ENCODE results near the gene WDR93. TPM values are rescaled to one million over a fixed set of nuclear protein-coding genes. Genes with fewer than 3 reads are reported as not detected.

Gene WDR93
- total RNA-seq (ENCODE audit: unreplicated experiment) = not detected
- long read RNA-seq = 0 reads

DNA sequence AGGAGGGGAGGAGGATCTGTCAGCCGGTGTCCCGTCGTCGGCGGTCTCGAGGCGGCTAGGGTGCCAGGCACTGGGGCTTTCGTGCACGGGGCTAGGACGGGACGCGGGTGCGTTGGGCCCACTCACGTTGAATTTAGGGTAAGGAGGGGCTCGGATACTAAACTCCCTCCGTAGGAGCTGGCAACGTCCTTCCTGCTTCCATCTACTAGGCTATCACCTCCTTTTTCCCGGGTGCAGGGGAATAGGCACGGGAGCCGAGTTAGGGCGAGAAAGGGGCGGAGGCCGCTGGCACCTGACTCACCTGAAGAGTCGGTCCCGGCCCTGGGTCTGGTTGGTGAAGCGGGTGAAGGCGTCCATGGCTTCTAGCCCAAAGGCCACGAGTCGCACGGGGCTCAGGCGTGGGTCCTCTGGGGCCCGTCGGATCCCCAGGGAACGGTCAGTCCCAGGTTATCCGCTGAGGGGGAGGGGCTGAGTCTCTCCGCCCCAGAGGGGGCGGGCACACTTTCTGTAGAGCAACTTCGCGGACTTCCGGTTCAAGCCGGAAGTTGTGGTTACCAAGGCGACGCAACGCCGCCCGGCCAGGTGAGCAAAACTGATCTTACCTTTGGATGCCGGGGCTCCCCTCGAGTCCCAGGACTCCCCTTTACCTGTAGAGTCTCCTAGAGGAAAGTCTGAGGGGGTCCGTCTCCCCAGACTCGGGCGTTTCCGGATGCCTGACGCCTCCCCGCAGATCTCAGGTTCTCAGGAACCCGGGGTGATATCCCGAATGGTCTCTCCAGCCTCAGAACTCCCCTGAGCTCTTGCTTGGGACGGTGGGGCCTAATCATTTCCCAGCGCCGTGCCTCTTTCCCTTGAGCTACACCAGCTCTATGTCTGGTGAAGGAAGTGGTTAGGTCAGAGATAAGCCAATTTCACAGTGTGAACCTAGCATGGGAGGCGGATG lies at the start of gene WDR93, which contains the start of gene PEX11A:
TSS of gene WDR93 (plus strand) at position 536 of the 943 bp plus-strand sequence. CDS start 10,936 bp downstream, outside the sequence.
TSS of gene PEX11A (minus strand) at position 479 of the 943 bp plus-strand sequence. CDS start at position 357, 122 bp downstream.
- H3K27me3 Mint-ChIP-seq (ENCODE audit: unreplicated experiment) = peaks cover 2% of the 10 kb centered on the region
- no peaks in the 10 kb centered on the region for H3K4me1 Mint-ChIP-seq (ENCODE audit: low read depth, unreplicated experiment)
- peak; percentile 62 for DNase-seq
- TF ChIP-seq, protein P1, sequence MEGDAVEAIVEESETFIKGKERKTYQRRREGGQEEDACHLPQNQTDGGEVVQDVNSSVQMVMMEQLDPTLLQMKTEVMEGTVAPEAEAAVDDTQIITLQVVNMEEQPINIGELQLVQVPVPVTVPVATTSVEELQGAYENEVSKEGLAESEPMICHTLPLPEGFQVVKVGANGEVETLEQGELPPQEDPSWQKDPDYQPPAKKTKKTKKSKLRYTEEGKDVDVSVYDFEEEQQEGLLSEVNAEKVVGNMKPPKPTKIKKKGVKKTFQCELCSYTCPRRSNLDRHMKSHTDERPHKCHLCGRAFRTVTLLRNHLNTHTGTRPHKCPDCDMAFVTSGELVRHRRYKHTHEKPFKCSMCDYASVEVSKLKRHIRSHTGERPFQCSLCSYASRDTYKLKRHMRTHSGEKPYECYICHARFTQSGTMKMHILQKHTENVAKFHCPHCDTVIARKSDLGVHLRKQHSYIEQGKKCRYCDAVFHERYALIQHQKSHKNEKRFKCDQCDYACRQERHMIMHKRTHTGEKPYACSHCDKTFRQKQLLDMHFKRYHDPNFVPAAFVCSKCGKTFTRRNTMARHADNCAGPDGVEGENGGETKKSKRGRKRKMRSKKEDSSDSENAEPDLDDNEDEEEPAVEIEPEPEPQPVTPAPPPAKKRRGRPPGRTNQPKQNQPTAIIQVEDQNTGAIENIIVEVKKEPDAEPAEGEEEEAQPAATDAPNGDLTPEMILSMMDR (IDR thresholded peaks at IDR 0.05; ENCODE audit: partially characterized antibody, unreplicated experiment) = no peak
- H3K36me3 Mint-ChIP-seq (ENCODE audit: unreplicated experiment) = no peaks in the 10 kb centered on the region
- H3K27ac Mint-ChIP-seq (ENCODE audit: unreplicated experiment) = no peak within 1 kb of the TSS
- H3K4me3 Mint-ChIP-seq (ENCODE audit: unreplicated experiment) = peak within 1 kb of the TSS; percentile 89
- H3K9me3 Mint-ChIP-seq (ENCODE audit: unreplicated experiment) = no peaks in the 10 kb centered on the region

GRCh38 chr15:89641053-89641452 lies 49.6 kb upstream of the WDR93 start:
- Mint-ChIP-seq H3K4me3 (ENCODE audit: unreplicated experiment) (no peak overlapping the region), H3K27ac (ENCODE audit: unreplicated experiment) (no peak overlapping the region), H3K4me1 (ENCODE audit: low read depth, unreplicated experiment) (no peaks in the 10 kb centered on the region), H3K36me3 (ENCODE audit: unreplicated experiment) (peaks cover 4% of the 10 kb centered on the region), H3K27me3 (ENCODE audit: unreplicated experiment) (peaks cover 4% of the 10 kb centered on the region), H3K9me3 (ENCODE audit: unreplicated experiment) (peaks cover 2% of the 10 kb centered on the region)
- TF ChIP-seq, protein P1 (IDR thresholded peaks at IDR 0.05; ENCODE audit: partially characterized antibody, unreplicated experiment) = no peak
- DNase-seq = no peak

- H3K27ac Mint-ChIP-seq (ENCODE audit: unreplicated experiment) = no peak overlapping the region
- peaks cover 2% of the 10 kb centered on the region for H3K9me3 Mint-ChIP-seq (ENCODE audit: unreplicated experiment)
- H3K4me1 Mint-ChIP-seq (ENCODE audit: low read depth, unreplicated experiment) = no peaks in the 10 kb centered on the region
- no peak for DNase-seq
- H3K27me3 Mint-ChIP-seq (ENCODE audit: unreplicated experiment) = peaks cover 4% of the 10 kb centered on the region
- H3K4me3 Mint-ChIP-seq (ENCODE audit: unreplicated experiment) = no peak overlapping the region
- TF ChIP-seq, protein P1 (IDR thresholded peaks at IDR 0.05; ENCODE audit: partially characterized antibody, unreplicated experiment) = no peak
- peaks cover 4% of the 10 kb centered on the region for H3K36me3 Mint-ChIP-seq (ENCODE audit: unreplicated experiment)
Observed at GRCh38 chr15:89642106-89642505, 48.5 kb upstream of the WDR93 start.

DNA sequence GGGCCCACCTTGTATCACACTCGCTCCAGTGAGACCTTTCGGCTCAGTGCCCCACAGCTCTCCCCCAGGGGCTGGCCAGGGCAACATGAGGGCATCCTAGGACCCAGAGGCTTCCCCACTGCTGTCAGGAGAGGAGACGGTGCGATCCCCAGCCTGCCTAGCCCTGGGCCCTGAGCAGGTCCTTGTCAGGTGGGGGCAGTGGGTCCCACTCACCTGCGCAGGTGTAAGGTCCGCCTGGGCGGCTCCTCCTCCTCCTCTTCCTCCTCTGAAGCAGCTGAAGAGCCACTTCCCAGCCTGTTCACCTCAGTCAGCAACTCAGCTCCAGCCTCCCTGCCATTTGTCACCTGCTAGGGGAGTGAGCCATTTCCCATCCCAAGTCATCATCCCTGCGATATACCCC lies 44.9 kb upstream of the WDR93 start:
- TF ChIP-seq, protein P1 (IDR thresholded peaks at IDR 0.05; ENCODE audit: partially characterized antibody, unreplicated experiment) = no peak
- H3K9me3 Mint-ChIP-seq (ENCODE audit: unreplicated experiment) = peaks cover 2% of the 10 kb centered on the region
- H3K4me1 Mint-ChIP-seq (ENCODE audit: low read depth, unreplicated experiment) = no peaks in the 10 kb centered on the region
- no peaks in the 10 kb centered on the region for H3K36me3 Mint-ChIP-seq (ENCODE audit: unreplicated experiment)
- H3K27ac Mint-ChIP-seq (ENCODE audit: unreplicated experiment) = no peak overlapping the region
- peaks cover 7% of the 10 kb centered on the region for H3K27me3 Mint-ChIP-seq (ENCODE audit: unreplicated experiment)
- DNase-seq = no peak
- no peak overlapping the region for H3K4me3 Mint-ChIP-seq (ENCODE audit: unreplicated experiment)

Measured in glutamatergic neuron (in vitro differentiated cells).